Muscle layer of duodenum (tissue), 2 donors: ENCODE measurements around the gene NCR3LG1.

Experiments used
- H3K27ac ChIP-seq: one replicate; pipeline ENCODE4 v1.7.0; 2013; ENCODE audit warnings: mild to moderate bottlenecking, low read length
- H3K27me3 ChIP-seq: one replicate; pipeline ENCODE4 v1.7.0; 2013; ENCODE audit warnings: low read depth, mild to moderate bottlenecking, control low read depth, low read length
- H3K36me3 ChIP-seq, 2 donors: one replicate each; pipeline ENCODE4 v1.7.0; 2013; ENCODE audit warnings: low read length in 2 of 2, control low read depth in 1 of 2, mild to moderate bottlenecking in 1 of 2; ENCODE audit not compliant: insufficient read depth in 2 of 2, control insufficient read depth in 1 of 2
- H3K4me1 ChIP-seq, 2 donors: one replicate each; pipeline ENCODE4 v1.7.0; 2013; ENCODE audit warnings: low read length in 2 of 2, mild to moderate bottlenecking in 2 of 2, control low read depth in 1 of 2, moderate library complexity in 1 of 2; ENCODE audit not compliant: insufficient read depth in 2 of 2, control insufficient read depth in 1 of 2
- H3K4me3 ChIP-seq, 2 donors: one replicate each; pipeline ENCODE4 v1.7.0; 2013; ENCODE audit warnings: low read length in 2 of 2, low read depth in 1 of 2, mild to moderate bottlenecking in 1 of 2
- H3K9me3 ChIP-seq, 2 donors: one replicate each; pipeline ENCODE4 v1.7.0; 2013; ENCODE audit warnings: low read length in 2 of 2, control low read depth in 1 of 2, mild to moderate bottlenecking in 1 of 2; ENCODE audit not compliant: control insufficient read depth in 1 of 2
- donor health status: healthy.

Gene NCR3LG1

GRCh38 chr11:17376493-17376892 lies 24.9 kb downstream of the NCR3LG1 start:
- Histone ChIP-seq H3K4me3 (no peak overlapping the region), H3K27ac (no peak overlapping the region), H3K4me1 (no peaks in the 10 kb centered on the region), H3K9me3 (peaks cover 13 to 27% of the 10 kb centered on the region in 2 donors), H3K36me3 (peaks cover 0 to 42% of the 10 kb centered on the region in 2 donors), H3K27me3 (no peaks in the 10 kb centered on the region)

GRCh38 chr11:17378655-17379054 lies 27.1 kb downstream of the NCR3LG1 start:
- no peak overlapping the region for H3K4me3 ChIP-seq
- H3K27me3 ChIP-seq, result no peaks in the 10 kb centered on the region
- no peaks in the 10 kb centered on the region for H3K4me1 ChIP-seq
- H3K9me3 ChIP-seq, result peaks cover 4 to 5% of the 10 kb centered on the region in 2 donors
- no peak overlapping the region for H3K27ac ChIP-seq
- peaks cover 0 to 20% of the 10 kb centered on the region in 2 donors for H3K36me3 ChIP-seq

GRCh38 chr11:17379383-17380180 lies 28.0 kb downstream of the NCR3LG1 start:
- Histone ChIP-seq H3K4me3 (no peak overlapping the region), H3K9me3 (peaks cover 0 to 4% of the 10 kb centered on the region in 2 donors), H3K4me1 (peaks cover 0 to 4% of the 10 kb centered on the region in 2 donors), H3K36me3 (peaks cover 0 to 11% of the 10 kb centered on the region in 2 donors), H3K27me3 (no peaks in the 10 kb centered on the region), H3K27ac (no peak overlapping the region)

DNA sequence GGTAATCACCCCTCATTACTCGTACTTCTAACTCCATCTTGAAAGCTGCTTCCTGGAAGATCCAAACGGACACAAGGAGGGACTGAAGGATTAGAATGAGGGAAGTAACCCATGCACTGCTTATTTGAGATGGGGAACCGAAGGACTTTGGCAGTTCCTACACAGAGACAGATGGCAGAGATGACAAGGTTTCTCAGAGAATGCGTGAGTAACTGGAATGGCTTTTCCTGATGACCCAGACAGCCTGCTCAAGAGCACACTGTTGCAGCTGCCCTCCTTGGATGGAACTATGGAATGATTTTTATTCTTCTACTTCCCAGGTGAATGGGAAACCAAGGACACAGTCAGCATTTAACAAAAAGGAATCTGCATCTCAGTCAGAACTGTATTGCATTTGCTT lies 29.6 kb downstream of the NCR3LG1 start:
- no peaks in the 10 kb centered on the region for H3K27me3 ChIP-seq
- H3K27ac ChIP-seq, result no peak overlapping the region
- no peaks in the 10 kb centered on the region for H3K9me3 ChIP-seq
- H3K4me3 ChIP-seq, result no peak overlapping the region
- H3K4me1 ChIP-seq, result peaks cover 0 to 4% of the 10 kb centered on the region in 2 donors
- peaks cover 0 to 4% of the 10 kb centered on the region in 2 donors for H3K36me3 ChIP-seq

DNA sequence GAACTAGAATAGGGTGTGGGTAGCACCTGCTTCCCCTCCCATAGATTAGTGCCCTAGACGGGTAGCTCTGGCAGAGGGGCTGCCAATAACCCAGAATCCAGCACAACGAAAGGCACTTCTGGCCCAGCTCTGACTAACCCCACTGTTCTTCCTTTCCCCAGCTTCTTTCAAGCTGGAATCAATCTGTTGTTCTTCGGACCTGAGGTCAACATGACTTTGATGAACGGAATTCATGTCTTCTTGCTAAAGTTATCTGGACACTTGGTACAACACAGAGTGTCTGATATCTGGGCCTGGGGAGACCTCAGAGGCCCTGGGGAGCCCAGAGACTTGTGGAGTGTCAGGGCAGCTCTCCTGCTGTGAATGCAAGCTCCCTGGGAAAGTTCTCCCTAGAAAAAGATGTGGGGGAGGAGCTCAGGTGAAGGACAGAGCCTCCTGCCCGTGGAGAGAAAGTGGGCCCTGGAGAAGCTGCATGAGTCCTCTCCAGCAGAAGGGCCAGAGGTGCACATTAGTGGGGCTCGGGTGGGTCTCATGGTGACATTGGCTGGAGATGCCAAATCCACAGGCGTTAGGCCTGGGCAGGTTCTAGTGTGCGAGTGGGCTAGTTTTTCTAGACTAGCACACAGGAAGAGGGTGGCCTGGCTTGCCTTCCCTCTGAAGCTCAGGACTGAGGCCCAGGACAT lies 30.6 kb downstream of the NCR3LG1 start:
- no peaks in the 10 kb centered on the region for H3K36me3 ChIP-seq
- H3K27me3 ChIP-seq, result no peaks in the 10 kb centered on the region
- H3K4me3 ChIP-seq, result no peak overlapping the region
- H3K9me3 ChIP-seq, result no peaks in the 10 kb centered on the region
- H3K27ac ChIP-seq, result no peak overlapping the region
- peaks cover 0 to 7% of the 10 kb centered on the region in 2 donors for H3K4me1 ChIP-seq

GRCh38 chr11:17383461-17383860 lies 31.9 kb downstream of the NCR3LG1 start:
- no peaks in the 10 kb centered on the region for H3K27me3 ChIP-seq
- H3K9me3 ChIP-seq, result no peaks in the 10 kb centered on the region
- no peak overlapping the region for H3K27ac ChIP-seq
- no peak overlapping the region for H3K4me3 ChIP-seq
- no peaks in the 10 kb centered on the region for H3K36me3 ChIP-seq
- H3K4me1 ChIP-seq, result peaks cover 0 to 7% of the 10 kb centered on the region in 2 donors

DNA sequence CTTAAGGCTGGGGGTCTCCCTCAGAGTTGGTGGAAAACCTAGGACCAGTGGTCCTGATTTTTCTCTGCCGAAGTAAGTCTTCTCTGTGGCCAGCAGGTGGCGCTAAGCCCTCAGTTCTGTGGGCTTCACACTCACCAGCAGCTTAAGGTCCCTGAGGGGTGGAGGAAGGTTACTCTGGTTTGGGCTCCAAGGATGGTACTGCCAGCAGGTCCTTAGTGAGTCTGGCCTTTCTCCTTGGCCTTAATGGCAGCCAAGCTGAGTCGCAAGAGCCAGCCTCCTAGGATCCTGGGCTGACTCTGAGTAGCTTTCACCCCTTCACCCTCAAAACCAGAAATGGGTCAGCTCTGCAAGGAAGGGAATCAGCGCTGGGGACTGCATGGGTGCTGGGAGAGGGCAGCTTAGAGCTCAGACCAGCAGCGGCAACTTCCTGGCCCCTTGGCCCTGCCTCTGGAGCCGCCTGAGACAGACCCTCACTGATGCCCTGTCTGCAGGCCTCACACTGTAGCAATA lies 32.5 kb downstream of the NCR3LG1 start:
- H3K4me1 ChIP-seq, result peaks cover 0 to 11% of the 10 kb centered on the region in 2 donors
- no peaks in the 10 kb centered on the region for H3K36me3 ChIP-seq
- no peaks in the 10 kb centered on the region for H3K27me3 ChIP-seq
- H3K4me3 ChIP-seq, result no peak overlapping the region
- no peaks in the 10 kb centered on the region for H3K9me3 ChIP-seq
- no peak overlapping the region for H3K27ac ChIP-seq

DNA sequence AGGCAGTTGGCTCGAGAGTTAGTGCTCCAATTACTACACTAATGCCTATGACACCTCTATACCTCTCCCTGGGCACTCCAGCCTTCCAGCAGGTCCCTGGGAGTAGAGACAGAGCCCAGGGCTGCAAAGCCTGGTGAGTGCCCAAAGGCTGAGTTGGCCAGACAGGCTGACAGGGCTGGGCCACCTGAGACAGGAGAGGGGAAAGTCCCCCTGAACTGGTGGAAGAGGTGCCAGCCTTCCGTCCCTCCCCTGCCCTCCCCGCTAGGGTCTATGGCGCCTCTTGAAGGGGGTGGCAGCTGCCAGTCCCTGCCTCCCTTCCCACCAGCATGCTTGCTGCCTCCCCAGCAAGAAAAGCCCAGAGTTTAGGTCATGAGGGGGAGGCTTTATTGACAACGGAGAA lies 33.9 kb downstream of the NCR3LG1 start:
- no peaks in the 10 kb centered on the region for H3K36me3 ChIP-seq
- H3K4me3 ChIP-seq, result no peak overlapping the region
- H3K4me1 ChIP-seq, result peaks cover 0 to 11% of the 10 kb centered on the region in 2 donors
- no peak overlapping the region for H3K27ac ChIP-seq
- no peaks in the 10 kb centered on the region for H3K9me3 ChIP-seq
- H3K27me3 ChIP-seq, result no peaks in the 10 kb centered on the region

DNA sequence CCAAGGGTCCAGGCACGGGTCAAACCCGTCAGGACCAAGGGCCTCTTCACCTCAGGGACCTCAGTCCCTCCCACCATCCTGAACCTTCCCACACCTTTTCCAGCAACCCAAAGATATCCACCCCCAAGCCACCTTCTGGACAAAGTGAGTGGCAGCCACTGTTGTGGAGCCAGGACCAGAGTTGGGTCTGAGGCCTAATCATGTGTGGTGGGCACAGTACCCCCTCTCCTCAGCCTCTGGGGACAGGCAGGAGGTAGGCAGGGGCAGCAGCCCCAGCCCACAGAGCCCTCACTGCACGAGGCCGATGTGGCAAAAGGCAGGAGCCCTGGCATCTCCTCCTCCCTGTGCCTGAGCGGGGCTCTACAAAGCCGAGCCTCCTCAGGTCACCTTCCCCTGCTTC lies 34.3 kb downstream of the NCR3LG1 start:
- Histone ChIP-seq H3K27ac (no peak overlapping the region), H3K36me3 (no peaks in the 10 kb centered on the region), H3K4me1 (peaks cover 0 to 11% of the 10 kb centered on the region in 2 donors), H3K4me3 (no peak overlapping the region), H3K27me3 (no peaks in the 10 kb centered on the region), H3K9me3 (no peaks in the 10 kb centered on the region)

GRCh38 chr11:17386331-17387084 lies 34.9 kb downstream of the NCR3LG1 start:
- Histone ChIP-seq H3K4me3 (no peak overlapping the region), H3K27ac (no peak overlapping the region), H3K4me1 (peaks cover 0 to 11% of the 10 kb centered on the region in 2 donors), H3K36me3 (no peaks in the 10 kb centered on the region), H3K9me3 (no peaks in the 10 kb centered on the region), H3K27me3 (no peaks in the 10 kb centered on the region)

- H3K4me1 ChIP-seq, result peaks cover 0 to 11% of the 10 kb centered on the region in 2 donors
- H3K27me3 ChIP-seq, result no peaks in the 10 kb centered on the region
- H3K27ac ChIP-seq, result no peak overlapping the region
- no peaks in the 10 kb centered on the region for H3K9me3 ChIP-seq
- no peaks in the 10 kb centered on the region for H3K36me3 ChIP-seq
- no peak overlapping the region for H3K4me3 ChIP-seq
These were observed 35.7 kb downstream of the NCR3LG1 start for GRCh38 chr11:17387254-17387653.
